ENCODE data around the gene CDCA3. TPM values are rescaled to one million over a fixed set of nuclear protein-coding genes. Genes with fewer than 3 reads are reported as not detected.
A peak's percentile ranks its signal among the peaks of the same experiment; 100 is the strongest.

CDCA3 gene
- total and polyA plus RNA-seq, 2 of the 13 experiments (the other 11 are each of a cell fraction or from before 2014, with no cell fraction given) = 32.7 to 56.5 TPM

DNA sequence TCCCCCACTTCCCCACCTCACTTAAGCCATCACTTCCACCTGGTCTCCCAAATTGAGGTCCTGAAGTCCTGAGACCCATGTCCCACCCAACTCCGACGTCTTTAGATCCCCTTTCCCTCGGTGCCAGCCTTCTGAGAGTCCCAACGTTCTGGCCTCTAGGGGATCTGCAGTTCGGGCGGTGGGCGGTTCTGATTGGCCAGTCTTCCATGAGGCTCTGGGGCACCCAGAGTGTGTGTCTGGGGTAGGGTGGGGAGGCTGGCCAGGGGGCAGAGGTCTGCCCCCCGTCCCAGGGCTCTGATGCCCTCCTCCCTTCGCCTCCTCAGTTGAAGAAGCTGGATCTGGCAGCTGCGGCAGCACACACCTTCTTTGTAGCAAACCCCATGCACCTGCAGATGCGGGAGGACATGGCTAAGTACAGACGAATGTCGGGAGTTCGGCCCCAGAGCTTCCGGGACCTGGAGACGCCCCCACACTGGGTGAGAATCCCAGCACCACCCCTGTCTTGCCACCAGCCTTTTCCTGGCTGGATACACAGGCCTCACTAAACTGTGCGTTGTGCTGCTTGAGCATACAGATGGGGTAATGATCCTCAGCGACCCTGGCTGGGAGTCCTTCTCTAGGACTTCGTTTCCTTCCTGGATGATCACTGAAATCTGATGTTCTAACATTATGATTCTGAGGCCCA, 21.4 kb downstream of the CDCA3 start (continued):
- TF ChIP-seq, protein P1, sequence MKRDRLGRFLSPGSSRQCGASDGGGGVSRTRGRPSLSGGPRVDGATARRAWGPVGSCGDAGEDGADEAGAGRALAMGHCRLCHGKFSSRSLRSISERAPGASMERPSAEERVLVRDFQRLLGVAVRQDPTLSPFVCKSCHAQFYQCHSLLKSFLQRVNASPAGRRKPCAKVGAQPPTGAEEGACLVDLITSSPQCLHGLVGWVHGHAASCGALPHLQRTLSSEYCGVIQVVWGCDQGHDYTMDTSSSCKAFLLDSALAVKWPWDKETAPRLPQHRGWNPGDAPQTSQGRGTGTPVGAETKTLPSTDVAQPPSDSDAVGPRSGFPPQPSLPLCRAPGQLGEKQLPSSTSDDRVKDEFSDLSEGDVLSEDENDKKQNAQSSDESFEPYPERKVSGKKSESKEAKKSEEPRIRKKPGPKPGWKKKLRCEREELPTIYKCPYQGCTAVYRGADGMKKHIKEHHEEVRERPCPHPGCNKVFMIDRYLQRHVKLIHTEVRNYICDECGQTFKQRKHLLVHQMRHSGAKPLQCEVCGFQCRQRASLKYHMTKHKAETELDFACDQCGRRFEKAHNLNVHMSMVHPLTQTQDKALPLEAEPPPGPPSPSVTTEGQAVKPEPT (CRISPR knock-in tag; IDR thresholded peaks at IDR 0.05; ENCODE audit: low read depth) = 0 out of 2 replicates have a peak, but pooled peaks have one; percentile 14
- TF ChIP-seq TAF1 (CRISPR knock-in tag; IDR thresholded peaks at IDR 0.05) (peak; percentile 14), ZNF430 (CRISPR knock-in tag; IDR thresholded peaks at IDR 0.05) (peak; percentile 45; the same call in 1 of the 2 replicates), ZFP36 (IDR thresholded peaks at IDR 0.05; ENCODE audit: borderline replicate concordance, low read depth, low read length, partially characterized antibody) (no peak), ZBTB38 (CRISPR knock-in tag; IDR thresholded peaks at IDR 0.05) (peak; percentile 57; the same call in 1 of the 2 replicates), ZNF83 (CRISPR knock-in tag; IDR thresholded peaks at IDR 0.05; ENCODE audit: borderline replicate concordance) (no peak), HNRNPH1 (optimal IDR thresholded peaks at IDR 0.05; ENCODE audit: low read depth, low read length) (no peak), ZNF350 (CRISPR knock-in tag; IDR thresholded peaks at IDR 0.05; ENCODE audit: borderline replicate concordance, low read depth) (0 out of 2 replicates have a peak, but pooled peaks have one; percentile 1), KLF16 (CRISPR knock-in tag; IDR thresholded peaks at IDR 0.05) (no peak), RAD21 (CRISPR knock-in tag; IDR thresholded peaks at IDR 0.05) (no peak; the same call in 1 of the 2 replicates), ZNF562 (CRISPR knock-in tag; IDR thresholded peaks at IDR 0.05; ENCODE audit: borderline replicate concordance) (no peak), NFE2 (CRISPR knock-in tag; IDR thresholded peaks at IDR 0.05) (no peak), ZNF230 (CRISPR knock-in tag; IDR thresholded peaks at IDR 0.05) (no peak), ZNF256 (CRISPR knock-in tag; conservative IDR thresholded peaks at IDR 0.05) (0 out of 2 replicates have a peak, but pooled peaks have one; percentile 55), TRIM24 (CRISPR knock-in tag; IDR thresholded peaks at IDR 0.05) (no peak), ZNF343 (CRISPR knock-in tag; IDR thresholded peaks at IDR 0.05) (0 out of 2 replicates have a peak, but pooled peaks have one; percentile 49), ZNF432 (CRISPR knock-in tag; IDR thresholded peaks at IDR 0.05; ENCODE audit: borderline replicate concordance) (no peak), ZNF510 (CRISPR knock-in tag; IDR thresholded peaks at IDR 0.05; ENCODE audit: low read depth) (0 out of 2 replicates have a peak, but pooled peaks have one; percentile 23), ZEB1 (IDR thresholded peaks at IDR 0.05; ENCODE audit: insufficient replicate concordance, low read depth) (no peak)
- TF ChIP-seq, protein P2, sequence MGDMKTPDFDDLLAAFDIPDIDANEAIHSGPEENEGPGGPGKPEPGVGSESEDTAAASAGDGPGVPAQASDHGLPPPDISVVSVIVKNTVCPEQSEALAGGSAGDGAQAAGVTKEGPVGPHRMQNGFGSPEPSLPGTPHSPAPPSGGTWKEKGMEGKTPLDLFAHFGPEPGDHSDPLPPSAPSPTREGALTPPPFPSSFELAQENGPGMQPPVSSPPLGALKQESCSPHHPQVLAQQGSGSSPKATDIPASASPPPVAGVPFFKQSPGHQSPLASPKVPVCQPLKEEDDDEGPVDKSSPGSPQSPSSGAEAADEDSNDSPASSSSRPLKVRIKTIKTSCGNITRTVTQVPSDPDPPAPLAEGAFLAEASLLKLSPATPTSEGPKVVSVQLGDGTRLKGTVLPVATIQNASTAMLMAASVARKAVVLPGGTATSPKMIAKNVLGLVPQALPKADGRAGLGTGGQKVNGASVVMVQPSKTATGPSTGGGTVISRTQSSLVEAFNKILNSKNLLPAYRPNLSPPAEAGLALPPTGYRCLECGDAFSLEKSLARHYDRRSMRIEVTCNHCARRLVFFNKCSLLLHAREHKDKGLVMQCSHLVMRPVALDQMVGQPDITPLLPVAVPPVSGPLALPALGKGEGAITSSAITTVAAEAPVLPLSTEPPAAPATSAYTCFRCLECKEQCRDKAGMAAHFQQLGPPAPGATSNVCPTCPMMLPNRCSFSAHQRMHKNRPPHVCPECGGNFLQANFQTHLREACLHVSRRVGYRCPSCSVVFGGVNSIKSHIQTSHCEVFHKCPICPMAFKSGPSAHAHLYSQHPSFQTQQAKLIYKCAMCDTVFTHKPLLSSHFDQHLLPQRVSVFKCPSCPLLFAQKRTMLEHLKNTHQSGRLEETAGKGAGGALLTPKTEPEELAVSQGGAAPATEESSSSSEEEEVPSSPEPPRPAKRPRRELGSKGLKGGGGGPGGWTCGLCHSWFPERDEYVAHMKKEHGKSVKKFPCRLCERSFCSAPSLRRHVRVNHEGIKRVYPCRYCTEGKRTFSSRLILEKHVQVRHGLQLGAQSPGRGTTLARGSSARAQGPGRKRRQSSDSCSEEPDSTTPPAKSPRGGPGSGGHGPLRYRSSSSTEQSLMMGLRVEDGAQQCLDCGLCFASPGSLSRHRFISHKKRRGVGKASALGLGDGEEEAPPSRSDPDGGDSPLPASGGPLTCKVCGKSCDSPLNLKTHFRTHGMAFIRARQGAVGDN (CRISPR knock-in tag; IDR thresholded peaks at IDR 0.05) = peak; percentile 68
- TF ChIP-seq, protein P3, sequence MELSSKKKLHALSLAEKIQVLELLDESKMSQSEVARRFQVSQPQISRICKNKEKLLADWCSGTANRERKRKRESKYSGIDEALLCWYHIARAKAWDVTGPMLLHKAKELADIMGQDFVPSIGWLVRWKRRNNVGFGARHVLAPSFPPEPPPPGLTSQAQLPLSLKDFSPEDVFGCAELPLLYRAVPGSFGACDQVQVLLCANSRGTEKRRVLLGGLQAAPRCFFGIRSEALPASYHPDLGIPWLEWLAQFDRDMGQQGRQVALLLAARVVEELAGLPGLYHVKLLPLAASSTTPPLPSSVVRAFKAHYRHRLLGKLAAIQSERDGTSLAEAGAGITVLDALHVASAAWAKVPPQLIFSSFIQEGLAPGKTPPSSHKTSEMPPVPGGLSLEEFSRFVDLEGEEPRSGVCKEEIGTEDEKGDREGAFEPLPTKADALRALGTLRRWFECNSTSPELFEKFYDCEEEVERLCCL (CRISPR knock-in tag; IDR thresholded peaks at IDR 0.05; ENCODE audit: borderline replicate concordance) = no peak

Data from HepG2 (cell line).